ENCODE results near the gene LCK. TPM values are rescaled to one million over a fixed set of nuclear protein-coding genes. Genes with fewer than 3 reads are reported as not detected.

Gene LCK
- polyA plus RNA-seq, 3 donors = 0.15 to 2.2 (median 1.7) TPM

GRCh38 chr1:32247452-32247851 is 3.6 kb upstream of the LCK start:
- Mint-ChIP-seq H3K9me3 (peaks cover 0 to 4% (median 0%) of the 10 kb centered on the region in 7 donors), H3K27me3 (ENCODE audit: low read depth in 3 of 3) (peaks cover 13 to 35% (median 19%) of the 10 kb centered on the region in 3 donors), H3K36me3 (peaks cover 0 to 2% of the 10 kb centered on the region in 2 donors), H3K4me1 (peaks cover 28% of the 10 kb centered on the region), H3K4me3 (no peak overlapping the region), H3K27ac (peak overlapping the region in 2 of 7 donors; percentile 5 to 50)
- Histone ChIP-seq H3K27ac (ENCODE audit: low read depth in 1 of 2, low read length in 2 of 2) (no peak overlapping the region), H3K27me3 (ENCODE audit: control insufficient read depth in 2 of 2, insufficient read depth in 2 of 2, low read length in 2 of 2) (peaks cover 0 to 15% of the 10 kb centered on the region in 2 donors), H2AFZ (ENCODE audit: insufficient read depth, low read depth, low read length, poor library complexity, severe bottlenecking) (no peak overlapping the region), H4K20me1 (ENCODE audit: insufficient read depth, low read length) (no peaks in the 10 kb centered on the region), H3K9me3 (replicated peaks in 1 of 2; ENCODE audit: control insufficient read depth in 1 of 2, insufficient read depth in 1 of 2, low read length in 2 of 2) (no peaks in the 10 kb centered on the region), H3K4me2 (replicated peaks; ENCODE audit: extremely low read depth, low read length, poor library complexity, severe bottlenecking) (no peak overlapping the region), H3K36me3 (replicated peaks in 1 of 2; ENCODE audit: control insufficient read depth in 1 of 2, insufficient read depth in 2 of 2, low read length in 2 of 2) (no peaks in the 10 kb centered on the region), H3K9ac (ENCODE audit: insufficient read depth, low read length, poor library complexity, severe bottlenecking) (no peak overlapping the region), H3K79me2 (ENCODE audit: insufficient read depth, low read length) (no peaks in the 10 kb centered on the region), H3K4me1 (ENCODE audit: control insufficient read depth in 1 of 2, insufficient read depth in 2 of 2, low read length in 2 of 2) (peaks cover 13 to 26% of the 10 kb centered on the region in 2 donors), H3K4me3 (replicated peaks in 1 of 3; ENCODE audit: low read depth in 2 of 3, low read length in 3 of 3) (no peak overlapping the region)
- TF ChIP-seq CTCF (IDR thresholded peaks at IDR 0.05) = no peak
- WGBS (ENCODE audit: insufficient coverage) = 93% methylated on average over 7 of the region's 12 CpGs
- intact Hi-C loops (cut with micrococcal nuclease) = no loop called here
- no peak for DNase-seq

GRCh38 chr1:32247983-32248889 is 2.8 kb upstream of the LCK start:
- peak overlapping the region in 1 of 2 donors; percentile 72 for H3K4me3 Mint-ChIP-seq
- Histone ChIP-seq H3K27ac (ENCODE audit: low read depth in 1 of 2, low read length in 2 of 2) (no peak overlapping the region), H4K20me1 (ENCODE audit: insufficient read depth, low read length) (no peaks in the 10 kb centered on the region), H3K9ac (ENCODE audit: insufficient read depth, low read length, poor library complexity, severe bottlenecking) (peak overlapping the region; percentile 15), H3K4me3 (replicated peaks in 1 of 3; ENCODE audit: low read depth in 2 of 3, low read length in 3 of 3) (peak overlapping the region in 1 of 3 experiments; percentile 8), H3K9me3 (replicated peaks in 1 of 2; ENCODE audit: control insufficient read depth in 1 of 2, insufficient read depth in 1 of 2, low read length in 2 of 2) (no peaks in the 10 kb centered on the region), H3K79me2 (ENCODE audit: insufficient read depth, low read length) (no peaks in the 10 kb centered on the region), H2AFZ (ENCODE audit: insufficient read depth, low read depth, low read length, poor library complexity, severe bottlenecking) (peak overlapping the region; percentile 70), H3K4me2 (replicated peaks; ENCODE audit: extremely low read depth, low read length, poor library complexity, severe bottlenecking) (peak overlapping the region; percentile 49), H3K36me3 (replicated peaks in 1 of 2; ENCODE audit: control insufficient read depth in 1 of 2, insufficient read depth in 2 of 2, low read length in 2 of 2) (no peaks in the 10 kb centered on the region), H3K27me3 (ENCODE audit: control insufficient read depth in 2 of 2, insufficient read depth in 2 of 2, low read length in 2 of 2) (peaks cover 0 to 15% of the 10 kb centered on the region in 2 donors), H3K4me1 (ENCODE audit: control insufficient read depth in 1 of 2, insufficient read depth in 2 of 2, low read length in 2 of 2) (peaks cover 13 to 25% of the 10 kb centered on the region in 2 donors)
- DNase-seq = peak; percentile 61 to 74 (median 73)
- peaks cover 0 to 2% of the 10 kb centered on the region in 2 donors for H3K36me3 Mint-ChIP-seq
- peak; percentile 89 for TF ChIP-seq CTCF (IDR thresholded peaks at IDR 0.05)
- peaks cover 0 to 4% (median 0%) of the 10 kb centered on the region in 7 donors for H3K9me3 Mint-ChIP-seq
- peaks cover 14 to 37% (median 19%) of the 10 kb centered on the region in 3 donors for H3K27me3 Mint-ChIP-seq (ENCODE audit: low read depth in 3 of 3)
- intact Hi-C loops (cut with micrococcal nuclease) = no loop called here
- H3K27ac Mint-ChIP-seq = peak overlapping the region in 2 of 7 donors; percentile 62 to 70
- WGBS (ENCODE audit: insufficient coverage) = 2% methylated on average over 19 of the region's 31 CpGs
- H3K4me1 Mint-ChIP-seq = peaks cover 26% of the 10 kb centered on the region
